Peyer's patch (tissue), 4 donors: ENCODE measurements around the gene AKAP10. TPM values are rescaled to one million over a fixed set of nuclear protein-coding genes. Genes with fewer than 3 reads are reported as not detected.
"Not testable (repeated sequence)": the region's sequence is repeated elsewhere in the genome, so short reads cannot be mapped to it uniquely, and the experiment has no call there.

Source experiments
- DNase-seq, 3 donors: peaks; one replicate each; pipeline ENCODE4 v3.0.0-alpha.2; 2017 to 2019
- H3K27ac ChIP-seq, 4 donors: fragments of 200-600 bp; sonication (generic); one replicate each; pipeline ENCODE4 v1.5.1; 2016 to 2019
- H3K27me3 ChIP-seq, 2 donors: fragments of 200-600 bp; sonication (generic); one replicate each; pipeline ENCODE4 v1.5.1; 2019
- H3K36me3 ChIP-seq, 3 donors: fragments of 200-600 bp; sonication (generic); one replicate each; pipeline ENCODE4 v1.5.1; 2016 to 2019
- H3K4me1 ChIP-seq, 4 donors: fragments of 200-600 bp; sonication (generic); one replicate each; pipeline ENCODE4 v1.5.1; 2016 to 2019
- H3K4me3 ChIP-seq, 4 donors: fragments of 200-600 bp; sonication (generic); 1 replicate in 3 of 4; 2 replicates in 1 of 4; pipeline ENCODE4 v1.5.1; 2016 to 2019; ENCODE audit warnings: mild to moderate bottlenecking in 1 of 4
- H3K9me3 ChIP-seq, 4 donors: fragments of 200-600 bp; sonication (generic); one replicate each; pipeline ENCODE4 v1.5.1; 2016 to 2019; ENCODE audit warnings: mild to moderate bottlenecking in 1 of 4
- POLR2A ChIP-seq, 2 donors: fragments of 450-650 bp; IDR thresholded peaks; one replicate each; pipeline ENCODE4 v1.5.1; 2017; ENCODE audit warnings: antibody characterized with exemption in 2 of 2, mild to moderate bottlenecking in 2 of 2, moderate library complexity in 2 of 2
- small RNA-seq, 2 donors: library from RNA; depleted of rRNA; stranded (forward); fragments of <200 nt; gene quantifications; one replicate each; pipeline ENCODE3, GENCODE V24; 2016
- total RNA-seq, 4 donors: library from RNA; depleted of rRNA; stranded (reverse); fragments of >200 nt; gene quantifications; one replicate each; pipeline ENCODE4 v1.1.0, GENCODE V29; 2016
- TF ChIP-seq, protein P1 (sequence below), 6 experiments: fragments of 450-650 bp in 4 of 6; fragments of 200-600 bp in 2 of 6; sonication (generic) in 1 of 6; IDR thresholded peaks; one replicate each; pipeline ENCODE4 v1.5.1; 2017 to 2019; ENCODE audit warnings: antibody characterized with exemption in 6 of 6, mild to moderate bottlenecking in 3 of 6, moderate library complexity in 1 of 6

The AKAP10 gene
- total RNA-seq, 4 donors from 2014 or later = 22.9 to 77.6 (median 30.3) TPM

DNA sequence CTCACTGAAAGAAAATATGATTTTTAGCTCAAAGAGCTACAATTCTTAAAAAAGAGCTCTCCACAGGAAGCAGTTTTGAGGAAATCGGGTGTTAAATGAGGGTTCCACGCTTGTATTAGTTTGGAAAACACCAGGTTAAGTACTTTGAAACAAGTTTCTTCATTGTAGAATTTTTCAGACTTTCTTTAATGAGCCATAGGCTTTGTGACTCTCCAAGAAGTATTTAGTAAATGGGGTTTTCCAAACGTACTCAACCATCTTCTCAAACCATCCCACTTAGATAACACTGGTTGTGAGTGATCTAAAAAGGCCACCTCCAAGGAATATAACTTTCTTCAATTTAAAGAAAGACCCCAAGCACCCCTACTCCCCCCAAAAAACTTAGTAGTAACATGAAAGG lies 112.6 kb downstream of the AKAP10 start:
- H3K27ac ChIP-seq = no peak overlapping the region
- H3K4me3 ChIP-seq = no peak overlapping the region
- DNase-seq = no peak
- peaks cover 0 to 6% (median 0%) of the 10 kb centered on the region in 3 donors for H3K36me3 ChIP-seq
- no peaks in the 10 kb centered on the region for H3K9me3 ChIP-seq
- no peaks in the 10 kb centered on the region for H3K27me3 ChIP-seq
- TF ChIP-seq, protein P1, sequence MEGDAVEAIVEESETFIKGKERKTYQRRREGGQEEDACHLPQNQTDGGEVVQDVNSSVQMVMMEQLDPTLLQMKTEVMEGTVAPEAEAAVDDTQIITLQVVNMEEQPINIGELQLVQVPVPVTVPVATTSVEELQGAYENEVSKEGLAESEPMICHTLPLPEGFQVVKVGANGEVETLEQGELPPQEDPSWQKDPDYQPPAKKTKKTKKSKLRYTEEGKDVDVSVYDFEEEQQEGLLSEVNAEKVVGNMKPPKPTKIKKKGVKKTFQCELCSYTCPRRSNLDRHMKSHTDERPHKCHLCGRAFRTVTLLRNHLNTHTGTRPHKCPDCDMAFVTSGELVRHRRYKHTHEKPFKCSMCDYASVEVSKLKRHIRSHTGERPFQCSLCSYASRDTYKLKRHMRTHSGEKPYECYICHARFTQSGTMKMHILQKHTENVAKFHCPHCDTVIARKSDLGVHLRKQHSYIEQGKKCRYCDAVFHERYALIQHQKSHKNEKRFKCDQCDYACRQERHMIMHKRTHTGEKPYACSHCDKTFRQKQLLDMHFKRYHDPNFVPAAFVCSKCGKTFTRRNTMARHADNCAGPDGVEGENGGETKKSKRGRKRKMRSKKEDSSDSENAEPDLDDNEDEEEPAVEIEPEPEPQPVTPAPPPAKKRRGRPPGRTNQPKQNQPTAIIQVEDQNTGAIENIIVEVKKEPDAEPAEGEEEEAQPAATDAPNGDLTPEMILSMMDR (IDR thresholded peaks at IDR 0.05) = no peak
- TF ChIP-seq POLR2A (IDR thresholded peaks at IDR 0.05) = no peak
- peaks cover 0 to 10% (median 0%) of the 10 kb centered on the region in 4 donors for H3K4me1 ChIP-seq

DNA sequence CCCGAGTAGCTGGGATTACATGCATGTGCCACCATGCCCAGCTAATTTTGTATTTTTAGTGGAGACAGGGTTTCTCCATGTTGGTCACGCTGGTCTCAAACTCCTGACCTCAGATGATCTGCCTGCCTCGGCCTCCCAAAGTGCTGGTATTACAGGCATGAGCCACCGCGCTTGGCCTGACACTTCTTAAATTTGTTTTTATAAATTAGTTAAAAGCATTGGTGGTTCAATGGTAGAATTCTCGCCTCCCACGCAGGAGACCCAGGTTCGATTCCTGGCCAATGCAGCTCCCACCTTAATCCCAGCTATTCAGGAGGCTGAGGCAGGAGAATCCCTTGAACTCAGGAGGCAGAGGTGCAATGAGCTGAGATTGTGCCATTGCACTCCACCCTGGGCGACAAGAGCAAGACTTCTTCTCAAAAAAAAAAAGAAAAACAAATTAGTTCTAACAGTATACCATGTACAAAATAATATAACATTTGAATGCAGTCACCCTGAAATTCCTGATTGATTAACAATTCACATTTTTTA lies 116.9 kb downstream of the AKAP10 start:
- not testable (repeated sequence) for H3K36me3 ChIP-seq, H3K27me3 ChIP-seq, H3K9me3 ChIP-seq, H3K4me3 ChIP-seq, DNase-seq, H3K4me1 ChIP-seq, H3K27ac ChIP-seq

DNA sequence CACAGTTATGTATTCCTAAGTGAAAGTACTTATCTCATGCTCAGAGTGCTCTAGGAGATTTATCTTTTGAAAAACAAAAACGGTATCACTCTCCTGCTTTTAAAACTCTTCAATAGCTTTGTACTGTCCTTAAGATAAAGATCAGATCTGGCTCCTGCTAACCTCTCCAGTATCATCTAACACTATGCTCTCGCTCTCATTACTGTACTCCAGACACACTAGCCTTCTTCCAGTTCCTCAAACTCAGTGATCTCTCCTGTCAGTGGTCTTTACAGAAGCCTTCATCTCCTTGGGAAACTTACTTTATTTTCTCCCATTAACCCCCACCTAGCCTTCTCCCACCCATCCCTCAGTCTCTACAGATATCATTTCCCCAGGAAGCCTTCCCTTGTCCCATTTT lies 120.0 kb downstream of the AKAP10 start:
- Histone ChIP-seq H3K4me3 (no peak overlapping the region), H3K36me3 (peaks cover 0 to 6% (median 0%) of the 10 kb centered on the region in 3 donors), H3K27me3 (no peaks in the 10 kb centered on the region), H3K4me1 (no peaks in the 10 kb centered on the region), H3K9me3 (no peaks in the 10 kb centered on the region), H3K27ac (no peak overlapping the region)
- no peak for DNase-seq
- TF ChIP-seq POLR2A (IDR thresholded peaks at IDR 0.05) = no peak
- TF ChIP-seq, protein P1 (IDR thresholded peaks at IDR 0.05) = no peak

Small RNA genes within 50 kb of the gene (small RNA-seq; reads per million reads assigned to genes)
- gene AC015726.2 = 0 reads per million in 2 donors

Other genes with a start within 250 kb of the AKAP10 start
- gene ALDH3A1, start 229.5 kb downstream of the AKAP10 start, total RNA-seq = 10 to 100 TPM in 1 of 4 donors, 1 to 10 TPM in 3; 1.7 to 23.1 (median 3.2) TPM
- gene ULK2, start 109.9 kb downstream of the AKAP10 start, total RNA-seq = 1 to 10 TPM; 2.8 to 8.8 (median 5.3) TPM
- 100 to 1,000 TPM in 1 of 4 donors, 10 to 100 TPM in 3; 72.1 to 133 (median 83.7) TPM for gene SPECC1, start 31.5 kb upstream of the AKAP10 start, total RNA-seq